IPS-15b (cell line): Measurements from ENCODE around the gene INF2.

ENCODE experiments used
- H3K27me3 ChIP-seq: one replicate; pipeline ENCODE4 v1.6.1; 2013; ENCODE audit warnings: low read length; ENCODE audit not compliant: control insufficient read depth, insufficient read depth
- H3K36me3 ChIP-seq: one replicate; pipeline ENCODE4 v1.6.1; 2013; ENCODE audit warnings: low read length; ENCODE audit not compliant: control insufficient read depth, insufficient read depth
- H3K4me1 ChIP-seq: one replicate; pipeline ENCODE4 v1.6.1; 2013; ENCODE audit warnings: mild to moderate bottlenecking, low read length; ENCODE audit not compliant: control insufficient read depth, insufficient read depth
- H3K4me3 ChIP-seq: one replicate; pipeline ENCODE4 v1.5.1; 2013; ENCODE audit warnings: low read depth, low read length
- H3K9ac ChIP-seq: one replicate; pipeline ENCODE4 v1.6.1; 2013; ENCODE audit warnings: low read depth, mild to moderate bottlenecking, low read length
- H3K9me3 ChIP-seq: one replicate; pipeline ENCODE4 v1.6.1; 2013; ENCODE audit warnings: mild to moderate bottlenecking, low read length; ENCODE audit not compliant: control insufficient read depth, insufficient read depth

The INF2 gene

GRCh38 chr14:104732355-104732804 lies 43.0 kb downstream of the INF2 start:
- Histone ChIP-seq H3K9me3 (no peaks in the 10 kb centered on the region), H3K27me3 (no peaks in the 10 kb centered on the region), H3K4me1 (no peaks in the 10 kb centered on the region), H3K36me3 (no peaks in the 10 kb centered on the region), H3K9ac (no peak overlapping the region), H3K4me3 (no peak overlapping the region)

GRCh38 chr14:104732931-104733681 lies 43.7 kb downstream of the INF2 start:
- no peaks in the 10 kb centered on the region for H3K9me3 ChIP-seq
- no peak overlapping the region for H3K4me3 ChIP-seq
- H3K9ac ChIP-seq, result no peak overlapping the region
- no peaks in the 10 kb centered on the region for H3K36me3 ChIP-seq
- H3K27me3 ChIP-seq, result no peaks in the 10 kb centered on the region
- no peaks in the 10 kb centered on the region for H3K4me1 ChIP-seq

GRCh38 chr14:104734051-104734587 lies 44.7 kb downstream of the INF2 start:
- Histone ChIP-seq H3K9ac (no peak overlapping the region), H3K4me1 (no peaks in the 10 kb centered on the region)

GRCh38 chr14:104734601-104734990 lies 45.2 kb downstream of the INF2 start:
- no peak overlapping the region for H3K9ac ChIP-seq

More at GRCh38 chr14:104734051-104734587, 44.7 kb downstream of the INF2 start:
- Histone ChIP-seq H3K36me3 (no peaks in the 10 kb centered on the region), H3K27me3 (no peaks in the 10 kb centered on the region), H3K9me3 (no peaks in the 10 kb centered on the region), H3K4me3 (no peak overlapping the region)

GRCh38 chr14:104734991-104735779 lies 45.8 kb downstream of the INF2 start:
- Histone ChIP-seq H3K9ac (no peak overlapping the region), H3K4me1 (no peaks in the 10 kb centered on the region), H3K36me3 (no peaks in the 10 kb centered on the region), H3K4me3 (no peak overlapping the region), H3K9me3 (no peaks in the 10 kb centered on the region), H3K27me3 (no peaks in the 10 kb centered on the region)

More at GRCh38 chr14:104734601-104734990, 45.2 kb downstream of the INF2 start:
- Histone ChIP-seq H3K4me1 (no peaks in the 10 kb centered on the region), H3K9me3 (no peaks in the 10 kb centered on the region), H3K36me3 (no peaks in the 10 kb centered on the region), H3K27me3 (no peaks in the 10 kb centered on the region), H3K4me3 (no peak overlapping the region)

- H3K9ac ChIP-seq, result no peak overlapping the region
- H3K9me3 ChIP-seq, result no peaks in the 10 kb centered on the region
- no peak overlapping the region for H3K4me3 ChIP-seq
- no peaks in the 10 kb centered on the region for H3K4me1 ChIP-seq
- H3K36me3 ChIP-seq, result no peaks in the 10 kb centered on the region
- no peaks in the 10 kb centered on the region for H3K27me3 ChIP-seq
Measured at GRCh38 chr14:104735830-104736642, 46.6 kb downstream of the INF2 start.

- Histone ChIP-seq H3K9ac (no peak overlapping the region), H3K27me3 (no peaks in the 10 kb centered on the region), H3K36me3 (peaks cover 3% of the 10 kb centered on the region), H3K4me3 (no peak overlapping the region), H3K9me3 (no peaks in the 10 kb centered on the region), H3K4me1 (no peaks in the 10 kb centered on the region)
Measured at GRCh38 chr14:104738375-104739019, 49.1 kb downstream of the INF2 start.

- Histone ChIP-seq H3K4me3 (no peak overlapping the region), H3K9ac (no peak overlapping the region), H3K27me3 (no peaks in the 10 kb centered on the region), H3K9me3 (no peaks in the 10 kb centered on the region), H3K4me1 (no peaks in the 10 kb centered on the region), H3K36me3 (peaks cover 5% of the 10 kb centered on the region)
Measured at GRCh38 chr14:104739026-104739425, 49.6 kb downstream of the INF2 start.

- peaks cover 7% of the 10 kb centered on the region for H3K36me3 ChIP-seq
- H3K4me1 ChIP-seq, result no peaks in the 10 kb centered on the region
- H3K27me3 ChIP-seq, result no peaks in the 10 kb centered on the region
- H3K9ac ChIP-seq, result no peak overlapping the region
- no peak overlapping the region for H3K4me3 ChIP-seq
- H3K9me3 ChIP-seq, result no peaks in the 10 kb centered on the region
Measured at GRCh38 chr14:104739546-104740516, 50.4 kb downstream of the INF2 start.

GRCh38 chr14:104741108-104741802 lies 51.8 kb downstream of the INF2 start:
- Histone ChIP-seq H3K9me3 (no peaks in the 10 kb centered on the region), H3K4me3 (no peak overlapping the region), H3K9ac (no peak overlapping the region), H3K27me3 (no peaks in the 10 kb centered on the region), H3K4me1 (no peaks in the 10 kb centered on the region), H3K36me3 (peaks cover 7% of the 10 kb centered on the region)
